A549 (cell line): ENCODE results near the gene CNTN1.

ENCODE experiments used
- CBX2 ChIP-seq: fragments of 200-600 bp; sonication (generic); IDR thresholded peaks from 2 replicates; pipeline ENCODE4 v1.6.1; 2016; ENCODE audit warnings: low read depth, mild to moderate bottlenecking, borderline replicate concordance
- CTCF ChIP-seq: fragments of >200 bp; sonication (Bioruptor Twin); formaldehyde crosslinking; IDR thresholded peaks from 3 replicates; pipeline ENCODE4 v1.5.1; 2016
- MAZ ChIP-seq: fragments of 150-350 bp; IDR thresholded peaks from 2 replicates; pipeline ENCODE4 v1.6.1; 2014; ENCODE audit warnings: antibody characterized with exemption, low read depth, low read length, borderline replicate concordance
- POLR2A ChIP-seq: IDR thresholded peaks from 2 replicates; pipeline ENCODE4 v1.6.1; 2012; ENCODE audit warnings: mild to moderate bottlenecking, low read length
- RNF2 ChIP-seq: fragments of 200-600 bp; sonication (generic); IDR thresholded peaks from 2 replicates; pipeline ENCODE4 v1.6.1; 2016; ENCODE audit warnings: low read depth, mild to moderate bottlenecking, antibody characterized with exemption, moderate library complexity, borderline replicate concordance

- TF ChIP-seq RNF2 (no peak), CTCF (no peak), MAZ (no peak), POLR2A (no peak), CBX2 (no peak)
These were observed 319.7 kb downstream of the CNTN1 start for GRCh38 chr12:41011939-41012338.
